Dedifferentiated amniotic fluid mesenchymal stem cell (primary cell): ENCODE data around the gene RFNG.

ENCODE experiments used
- DNase-seq: peaks from one replicate; pipeline ENCODE4 v3.0.0-alpha.2; 2016; ENCODE audit errors: extremely low spot score

RFNG gene

GRCh38 chr17:82051776-82052637, at the start of gene RFNG, which contains the start of gene GPS1:
Gene RFNG, minus strand, starts transcription at chr17:82051811. Its CDS starts 45 bp downstream, at chr17:82051766.
Gene GPS1, plus strand, starts transcription at chr17:82051898. Its CDS starts 34 bp downstream, at chr17:82051932.
- no peak for DNase-seq

- DNase-seq = no peak
Measured at GRCh38 chr17:82101301-82101715, 49.7 kb upstream of the RFNG start.

- no peak for DNase-seq
Measured at GRCh38 chr17:82100502-82101298, 49.1 kb upstream of the RFNG start.

GRCh38 chr17:82098939-82099763, 47.5 kb upstream of the RFNG start:
- no peak for DNase-seq

GRCh38 chr17:82098169-82098938, 46.7 kb upstream of the RFNG start, which contains the start of gene FASN:
Gene FASN, minus strand, starts transcription at chr17:82098236. Its CDS starts 1,791 bp downstream, at chr17:82096445.
- peak; percentile 90 for DNase-seq

- DNase-seq = no peak
Measured at GRCh38 chr17:82097919-82098168, 46.2 kb upstream of the RFNG start.

- DNase-seq = peak; percentile 25
Measured at GRCh38 chr17:82097184-82097918, 45.7 kb upstream of the RFNG start.

GRCh38 chr17:82096709-82097183, 45.1 kb upstream of the RFNG start:
- no peak for DNase-seq

- DNase-seq = no peak
Measured at GRCh38 chr17:82095777-82096708, 44.4 kb upstream of the RFNG start.

- no peak for DNase-seq
Measured at GRCh38 chr17:82094931-82095776, 43.5 kb upstream of the RFNG start.

- DNase-seq = no peak
Measured at GRCh38 chr17:82092995-82093751, 41.6 kb upstream of the RFNG start.

GRCh38 chr17:82092628-82092994, 41.0 kb upstream of the RFNG start:
- DNase-seq = no peak

- DNase-seq = no peak
Measured at GRCh38 chr17:82092094-82092586, 40.5 kb upstream of the RFNG start.

GRCh38 chr17:82091264-82092066, 39.9 kb upstream of the RFNG start:
- DNase-seq = no peak

- no peak for DNase-seq
Measured at GRCh38 chr17:82090549-82091263, 39.1 kb upstream of the RFNG start.
